ENCODE results near the gene ID3.

- no peak for TF ChIP-seq CTCF (IDR thresholded peaks at IDR 0.05; ENCODE audit: insufficient read depth, low read length)
- TF ChIP-seq GABPA (IDR thresholded peaks at IDR 0.05; ENCODE audit: low read depth): no peak
- TF ChIP-seq REST (IDR thresholded peaks at IDR 0.05; ENCODE audit: insufficient replicate concordance, low read depth): peak; percentile 46
- TF ChIP-seq POLR2AphosphoS5 (IDR thresholded peaks at IDR 0.05; ENCODE audit: low read depth): peak; percentile 58
These were observed 28.3 kb downstream of the ID3 start, which contains the start of gene E2F2 for GRCh38 chr1:23530747-23531561.
